SK-N-SH treated with all-trans-retinoic acid at 6 μM for 48 hours (cell line): ENCODE measurements around the gene SLC30A1.

ENCODE experiments used
- ESRRG ChIP-seq: fragments of 250-450 bp; sonication (Bioruptor Pico); IDR thresholded peaks from 2 replicates; pipeline ENCODE4 v1.6.1; 2021; ENCODE audit warnings: mild to moderate bottlenecking
- GLIS3 ChIP-seq: fragments of 250-450 bp; sonication (Bioruptor Pico); IDR thresholded peaks from 2 replicates; pipeline ENCODE4 v1.5.0; 2020; ENCODE audit warnings: mild to moderate bottlenecking, moderate library complexity
- OSR1 ChIP-seq: fragments of 250-450 bp; sonication (Bioruptor Pico); IDR thresholded peaks from 2 replicates; pipeline ENCODE4 v1.8.0; 2022; ENCODE audit warnings: moderate library complexity, mild to moderate bottlenecking, inconsistent platforms
- PPARA ChIP-seq: fragments of 250-450 bp; sonication (Bioruptor Pico); IDR thresholded peaks from 2 replicates; pipeline ENCODE4 v1.5.0; 2020; ENCODE audit warnings: mild to moderate bottlenecking, borderline replicate concordance
- TSHZ2 ChIP-seq: fragments of 250-450 bp; sonication (Bioruptor Pico); IDR thresholded peaks from 2 replicates; pipeline ENCODE4 v1.5.0; 2020; ENCODE audit warnings: mild to moderate bottlenecking, moderate library complexity
- ZFP3 ChIP-seq: fragments of 250-450 bp; sonication (Bioruptor Pico); IDR thresholded peaks from 2 replicates; pipeline ENCODE4 v1.5.0; 2020; ENCODE audit warnings: mild to moderate bottlenecking, moderate library complexity
- ZFP30 ChIP-seq: fragments of 450-650 bp; formaldehyde crosslinking; IDR thresholded peaks from 2 replicates; pipeline ENCODE4 v1.5.0; 2022; ENCODE audit warnings: mild to moderate bottlenecking, moderate library complexity
- ZNF565 ChIP-seq: fragments of 450-650 bp; formaldehyde crosslinking; conservative IDR thresholded peaks from 2 replicates; pipeline ENCODE4 v1.5.0; 2020; ENCODE audit warnings: low read depth, mild to moderate bottlenecking, moderate library complexity
- TF ChIP-seq, protein P1 (sequence below): fragments of 250-450 bp; sonication (Bioruptor Pico); IDR thresholded peaks from 2 replicates; pipeline ENCODE4 v1.5.1; 2020; ENCODE audit warnings: low read depth, mild to moderate bottlenecking, moderate library complexity

DNA sequence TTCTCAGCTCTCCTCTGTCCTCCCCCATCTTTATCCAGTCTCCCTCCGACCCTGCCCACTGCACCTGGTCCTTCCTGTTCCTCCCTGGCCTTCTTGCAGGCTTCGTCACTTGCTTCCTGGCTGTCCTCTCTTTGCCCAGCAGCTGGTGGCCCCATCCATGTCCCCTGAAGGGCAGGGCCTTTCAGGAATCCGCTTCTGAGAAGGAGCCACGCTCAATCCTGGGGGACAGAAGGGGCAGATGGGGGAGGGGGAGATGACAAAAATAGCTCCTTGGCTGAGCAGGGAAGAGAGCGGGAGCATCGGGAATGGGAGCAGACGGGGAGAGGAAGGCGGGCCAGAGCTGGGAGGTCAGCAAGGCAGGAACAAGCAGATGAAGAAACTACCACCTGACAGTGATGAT lies 40.7 kb downstream of the SLC30A1 start:
- TF ChIP-seq ZNF565 (CRISPR knock-in tag), result no peak
- TF ChIP-seq, protein P1, sequence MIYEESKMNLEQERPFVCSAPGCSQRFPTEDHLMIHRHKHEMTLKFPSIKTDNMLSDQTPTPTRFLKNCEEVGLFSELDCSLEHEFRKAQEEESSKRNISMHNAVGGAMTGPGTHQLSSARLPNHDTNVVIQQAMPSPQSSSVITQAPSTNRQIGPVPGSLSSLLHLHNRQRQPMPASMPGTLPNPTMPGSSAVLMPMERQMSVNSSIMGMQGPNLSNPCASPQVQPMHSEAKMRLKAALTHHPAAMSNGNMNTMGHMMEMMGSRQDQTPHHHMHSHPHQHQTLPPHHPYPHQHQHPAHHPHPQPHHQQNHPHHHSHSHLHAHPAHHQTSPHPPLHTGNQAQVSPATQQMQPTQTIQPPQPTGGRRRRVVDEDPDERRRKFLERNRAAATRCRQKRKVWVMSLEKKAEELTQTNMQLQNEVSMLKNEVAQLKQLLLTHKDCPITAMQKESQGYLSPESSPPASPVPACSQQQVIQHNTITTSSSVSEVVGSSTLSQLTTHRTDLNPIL (CRISPR knock-in tag), result no peak
- no peak for TF ChIP-seq ZFP30 (CRISPR knock-in tag)
- TF ChIP-seq TSHZ2, result no peak
- TF ChIP-seq ESRRG (CRISPR knock-in tag), result no peak
- TF ChIP-seq PPARA, result no peak
- TF ChIP-seq ZFP3 (CRISPR knock-in tag), result no peak
- TF ChIP-seq GLIS3 (CRISPR knock-in tag), result no peak
- no peak for TF ChIP-seq OSR1 (CRISPR knock-in tag)
